ENCODE results near the gene FKBP3.
"Not testable (repeated sequence)": the region's sequence is repeated elsewhere in the genome, so short reads cannot be mapped to it uniquely, and the experiment has no call there.

Gene FKBP3

GRCh38 chr14:45134051-45134958, at the start of gene FKBP3:
Gene FKBP3, minus strand, starts transcription at chr14:45134481. Its CDS starts 25 bp downstream, at chr14:45134456.
- peak; percentile 99 for DNase-seq

GRCh38 chr14:45181806-45182205, 47.5 kb upstream of the FKBP3 start:
- DNase-seq = no peak

GRCh38 chr14:45181329-45181728, 47.0 kb upstream of the FKBP3 start:
- DNase-seq = no peak

GRCh38 chr14:45177076-45177475, 42.8 kb upstream of the FKBP3 start:
- DNase-seq = no peak

GRCh38 chr14:45169906-45170305, 35.6 kb upstream of the FKBP3 start:
- no peak for DNase-seq

GRCh38 chr14:45156067-45156466, 21.8 kb upstream of the FKBP3 start:
- DNase-seq = no peak

- DNase-seq = no peak
These were observed 16.2 kb upstream of the FKBP3 start for GRCh38 chr14:45150386-45150890.

- no peak for DNase-seq
These were observed 15.3 kb upstream of the FKBP3 start for GRCh38 chr14:45149602-45150001.

- no peak for DNase-seq
These were observed 10.9 kb upstream of the FKBP3 start for GRCh38 chr14:45145214-45145613.

GRCh38 chr14:45144658-45145057, 10.4 kb upstream of the FKBP3 start:
- DNase-seq = no peak

GRCh38 chr14:45142083-45142482, 7.8 kb upstream of the FKBP3 start:
- DNase-seq = not testable (repeated sequence)

- no peak for DNase-seq
These were observed 6.4 kb upstream of the FKBP3 start for GRCh38 chr14:45140661-45141187.

GRCh38 chr14:45136399-45136798, 2.1 kb upstream of the FKBP3 start:
- no peak for DNase-seq

- peak; percentile 97 for DNase-seq
These were observed 1.5 kb upstream of the FKBP3 start, which contains the start of gene FANCM for GRCh38 chr14:45135659-45136395. Gene FANCM, plus strand, starts transcription at chr14:45135930. Its CDS starts 102 bp downstream, at chr14:45136032.

GRCh38 chr14:45135156-45135555, 875 bp upstream of the FKBP3 start:
- DNase-seq = no peak

GRCh38 chr14:45133683-45134050, 614 bp downstream of the FKBP3 start:
- DNase-seq = no peak

- DNase-seq = no peak
These were observed 5.2 kb downstream of the FKBP3 start for GRCh38 chr14:45128963-45129629.

- DNase-seq = no peak
These were observed 8.5 kb downstream of the FKBP3 start for GRCh38 chr14:45125754-45126153.

- no peak for DNase-seq
These were observed 11.0 kb downstream of the FKBP3 start for GRCh38 chr14:45123271-45123670.

- DNase-seq = no peak
These were observed 14.2 kb downstream of the FKBP3 start for GRCh38 chr14:45120096-45120495.

GRCh38 chr14:45118594-45118993, 15.7 kb downstream of the FKBP3 start:
- DNase-seq = no peak

- no peak for DNase-seq
These were observed 20.0 kb downstream of the FKBP3 start for GRCh38 chr14:45114327-45114726.
